Adrenal gland (tissue), 12 donors: ENCODE measurements around the gene PRADC1. TPM values are rescaled to one million over a fixed set of nuclear protein-coding genes. Genes with fewer than 3 reads are reported as not detected.

Source experiments
- DNase-seq, 7 donors: peaks; one replicate each; pipeline ENCODE4 v3.0.0-alpha.2; 2019 to 2020
- H3K27ac ChIP-seq, 5 donors: fragments of 200-600 bp; sonication (generic) in 4 of 5; 1 replicate in 3 of 5; 2 replicates in 2 of 5; pipeline versions ENCODE4 v1.5.1 to v1.8.0; 2016 to 2020; ENCODE audit warnings: mild to moderate bottlenecking in 1 of 5
- H3K27me3 ChIP-seq: fragments of 200-600 bp; 2 replicates; pipeline ENCODE4 v1.8.0; 2021
- H3K36me3 ChIP-seq, 2 donors: fragments of 200-600 bp; replicated peaks in 1 of 2; 1 replicate in 1 of 2; 2 replicates in 1 of 2; pipeline versions ENCODE4 v1.5.1 to v1.8.0; 2018 to 2022
- H3K4me1 ChIP-seq, 2 donors: fragments of 200-600 bp; replicated peaks in 1 of 2; 1 replicate in 1 of 2; 2 replicates in 1 of 2; pipeline versions ENCODE4 v1.5.1 to v1.8.0; 2018 to 2021
- H3K4me3 ChIP-seq, 4 donors: fragments of 200-600 bp; sonication (generic) in 3 of 4; one replicate each; pipeline ENCODE4 v1.5.1; 2016 to 2018
- H3K9me3 ChIP-seq, 3 donors: fragments of 200-600 bp; sonication (generic) in 1 of 3; replicated peaks in 1 of 3; 1 replicate in 2 of 3; 2 replicates in 1 of 3; pipeline versions ENCODE4 v1.5.1 to v1.8.0; 2016 to 2021
- CTCF ChIP-seq, 6 experiments: fragments of 450-650 bp in 4 of 6; fragments of 200-600 bp in 2 of 6; sonication (generic) in 1 of 6; IDR thresholded peaks; 1 replicate in 5 of 6; 2 replicates in 1 of 6; pipeline versions ENCODE4 v1.5.1 to v1.8.0; 2016 to 2021; ENCODE audit warnings: antibody characterized with exemption in 6 of 6, mild to moderate bottlenecking in 2 of 6, moderate library complexity in 1 of 6
- POLR2A ChIP-seq, 2 donors: fragments of 450-650 bp; IDR thresholded peaks; one replicate each; pipeline ENCODE4 v1.6.1; 2017; ENCODE audit warnings: antibody characterized with exemption in 2 of 2, mild to moderate bottlenecking in 2 of 2, moderate library complexity in 1 of 2
- WGBS, 4 donors: extraction: QIAGEN DNeasy Blood & Tissue Kit in 2 of 4; methylation state at CpG; one replicate each; pipeline versions ENCODE4 v1.1.5 to v1.1.7; 2013 to 2017; 5-methylcytosine and 5-hydroxymethylcytosine counted together
- intact Hi-C, 2 donors: fragments of 100-400 bp; cut with DNase I; formaldehyde crosslinking; loops; one replicate each; pipeline versions ENCODE4 v1.14.1 to v1.15.0; 2022 to 2023
- polyA plus RNA-seq, 3 donors: library from polyadenylated mRNA; stranded (reverse); fragments of 200-250 nt in 2 of 3; fragments of 350-450 nt in 1 of 3; fragmentation: Illumina TruSeq in 1 of 3; extraction: RNeasy Lipid Tissue Mini Kit (QIAGEN cat#74804) in 1 of 3; gene quantifications; one replicate each; pipeline ENCODE4 v1.2.3, GENCODE V29; 2013 to 2014
- total RNA-seq, 9 donors: library from RNA; depleted of rRNA in 4 of 9; stranded (reverse); fragments of >200 nt in 4 of 9; fragments of 120-200 nt in 1 of 9; fragmentation: NEBNext Ultra II Directional in 1 of 9; extraction: Animal tissue kit (Norgen Biotek cat#: 25700) in 1 of 9; gene quantifications; one replicate each; pipeline versions ENCODE4 v1.1.0 to v1.2.4, GENCODE V29; 2013 to 2023
- donor health status: healthy with polysubstance abuse.
- donor health status: Bipolar disorder and iron deficiency.
- donor health status: DM: yes; HTN: yes; CAD: no.
- donor health status: DM: no; HTN: no; CAD: no.
- donor health status: DM: no; HTN: no; CAD: no.
- donor health status: DM: yes; HTN: yes; CAD: no.

Gene PRADC1
- total and polyA plus RNA-seq, 12 donors: 24.4 to 76.3 (median 35.8) TPM

- Histone ChIP-seq H3K27me3 (no peaks in the 10 kb centered on the region), H3K27ac (peak within 1 kb of the TSS; percentile 77 to 96 (median 89)), H3K9me3 (no peaks in the 10 kb centered on the region), H3K36me3 (peaks cover 0 to 4% of the 10 kb centered on the region in 2 donors), H3K4me1 (peaks cover 27 to 50% of the 10 kb centered on the region in 2 donors), H3K4me3 (peak within 1 kb of the TSS; percentile 38 to 95 (median 66))
- peak; percentile 88 to 95 (median 91) for DNase-seq
- peak in 1 of 2 donors; percentile 84 for TF ChIP-seq POLR2A (IDR thresholded peaks at IDR 0.05)
- no peak for TF ChIP-seq CTCF (IDR thresholded peaks at IDR 0.05)
- intact Hi-C loops: no loop called here
- WGBS, 4 donors: 0 to 1% (median 0%) methylated on average over 12 to 69 of the region's 69 CpGs
Observed at GRCh38 chr2:73233932-73234832, 1.1 kb upstream of the PRADC1 start, which contains the start of gene CCT7. TSS of gene CCT7 (plus strand) at chr2:73234308. CDS start at chr2:73234379, 71 bp downstream.

- 1 to 2% (median 2%) methylated on average over 13 to 37 of the region's 37 CpGs for WGBS, 4 donors
- Histone ChIP-seq H3K36me3 (peaks cover 0 to 18% of the 10 kb centered on the region in 2 donors), H3K4me1 (peaks cover 26 to 34% of the 10 kb centered on the region in 2 donors), H3K27ac (peak overlapping the region in 3 of 5 donors; percentile 33 to 96 (median 80)), H3K9me3 (no peaks in the 10 kb centered on the region), H3K27me3 (no peaks in the 10 kb centered on the region), H3K4me3 (peak overlapping the region in 3 of 4 donors; percentile 16 to 73 (median 58))
- intact Hi-C loops: no loop called here
- DNase-seq: peak in 4 of 7 donors; percentile 19 to 49 (median 35)
- TF ChIP-seq CTCF (IDR thresholded peaks at IDR 0.05) (no peak), POLR2A (IDR thresholded peaks at IDR 0.05) (peak in 1 of 2 donors; percentile 17)
Observed at GRCh38 chr2:73232403-73233153, 461 bp downstream of the PRADC1 start.

GRCh38 chr2:73228631-73229030 is 4.4 kb downstream of the PRADC1 start:
- Histone ChIP-seq H3K4me1 (peaks cover 5 to 7% of the 10 kb centered on the region in 2 donors), H3K27ac (no peak overlapping the region), H3K27me3 (no peaks in the 10 kb centered on the region), H3K4me3 (no peak overlapping the region), H3K9me3 (no peaks in the 10 kb centered on the region), H3K36me3 (peaks cover 0 to 31% of the 10 kb centered on the region in 2 donors)
- 87 to 95% (median 91%) methylated on average over 10 to 14 of the region's 14 CpGs for WGBS, 4 donors
- no peak for TF ChIP-seq POLR2A (IDR thresholded peaks at IDR 0.05)
- no peak for TF ChIP-seq CTCF (IDR thresholded peaks at IDR 0.05)
- DNase-seq: no peak
- intact Hi-C loops: no loop called here

- no peak for DNase-seq
- Histone ChIP-seq H3K9me3 (no peaks in the 10 kb centered on the region), H3K4me1 (no peaks in the 10 kb centered on the region), H3K4me3 (no peak overlapping the region), H3K27me3 (no peaks in the 10 kb centered on the region), H3K36me3 (peaks cover 0 to 40% of the 10 kb centered on the region in 2 donors), H3K27ac (no peak overlapping the region)
- no peak for TF ChIP-seq CTCF (IDR thresholded peaks at IDR 0.05)
- no peak for TF ChIP-seq POLR2A (IDR thresholded peaks at IDR 0.05)
- intact Hi-C loops: no loop called here
- WGBS, 4 donors: 85 to 94% (median 92%) methylated on average over 3 of the region's 3 CpGs
Observed at GRCh38 chr2:73227086-73227485, 6.0 kb downstream of the PRADC1 start.
